ENCODE results near the gene TIAM1.

DNA sequence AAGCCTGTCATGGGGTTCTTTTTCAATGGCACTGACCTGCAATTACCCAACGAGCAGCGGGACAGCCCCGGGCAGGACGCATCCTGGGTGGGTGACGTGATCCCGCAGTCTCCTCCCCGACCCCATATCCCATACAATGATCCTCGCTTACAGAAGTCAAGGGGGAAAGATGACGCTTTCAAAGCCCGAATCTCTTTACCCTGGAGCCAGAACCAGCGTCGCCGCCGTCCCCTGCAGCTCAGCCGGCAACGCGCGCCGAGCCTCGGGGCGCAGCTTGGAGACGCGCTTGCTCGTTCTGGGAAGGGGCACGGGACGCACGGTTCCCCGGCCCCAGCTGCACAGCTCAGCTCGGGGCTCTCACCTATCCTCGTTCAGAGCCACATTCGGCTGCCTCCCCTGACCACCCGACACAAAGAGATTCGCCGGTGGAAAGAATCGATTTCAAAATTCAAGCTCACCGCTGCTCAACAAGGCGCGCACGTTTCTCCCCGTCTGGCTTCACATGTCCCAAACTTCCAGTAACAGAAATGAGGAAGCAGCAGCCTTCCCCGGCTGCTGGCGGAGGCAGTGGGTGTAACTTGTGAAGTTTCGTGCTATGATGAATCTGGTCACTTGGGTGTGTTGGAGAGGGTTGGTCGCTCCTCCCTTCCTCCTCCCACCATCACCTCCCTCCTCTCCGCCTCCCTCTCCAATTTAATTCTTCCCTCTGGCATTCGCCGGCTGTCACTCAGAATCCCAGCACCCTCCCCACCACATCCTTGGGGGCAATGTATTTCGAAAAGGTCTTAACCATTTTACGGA is at the start of gene TIAM1:
- TF ChIP-seq, protein P1, sequence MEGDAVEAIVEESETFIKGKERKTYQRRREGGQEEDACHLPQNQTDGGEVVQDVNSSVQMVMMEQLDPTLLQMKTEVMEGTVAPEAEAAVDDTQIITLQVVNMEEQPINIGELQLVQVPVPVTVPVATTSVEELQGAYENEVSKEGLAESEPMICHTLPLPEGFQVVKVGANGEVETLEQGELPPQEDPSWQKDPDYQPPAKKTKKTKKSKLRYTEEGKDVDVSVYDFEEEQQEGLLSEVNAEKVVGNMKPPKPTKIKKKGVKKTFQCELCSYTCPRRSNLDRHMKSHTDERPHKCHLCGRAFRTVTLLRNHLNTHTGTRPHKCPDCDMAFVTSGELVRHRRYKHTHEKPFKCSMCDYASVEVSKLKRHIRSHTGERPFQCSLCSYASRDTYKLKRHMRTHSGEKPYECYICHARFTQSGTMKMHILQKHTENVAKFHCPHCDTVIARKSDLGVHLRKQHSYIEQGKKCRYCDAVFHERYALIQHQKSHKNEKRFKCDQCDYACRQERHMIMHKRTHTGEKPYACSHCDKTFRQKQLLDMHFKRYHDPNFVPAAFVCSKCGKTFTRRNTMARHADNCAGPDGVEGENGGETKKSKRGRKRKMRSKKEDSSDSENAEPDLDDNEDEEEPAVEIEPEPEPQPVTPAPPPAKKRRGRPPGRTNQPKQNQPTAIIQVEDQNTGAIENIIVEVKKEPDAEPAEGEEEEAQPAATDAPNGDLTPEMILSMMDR (IDR thresholded peaks at IDR 0.05) = no peak
- no peak for TF ChIP-seq ZFX (IDR thresholded peaks at IDR 0.05; ENCODE audit: borderline replicate concordance)
